HepG2 (cell line): Measurements from ENCODE around the gene BCL2L1. TPM values are rescaled to one million over a fixed set of nuclear protein-coding genes. Genes with fewer than 3 reads are reported as not detected.

ENCODE experiments used
- FOSL2 ChIP-seq: sonication (generic); formaldehyde crosslinking; IDR thresholded peaks from 2 replicates; pipeline ENCODE4 v1.4.0; 2020; ENCODE audit warnings: missing genetic modification reagents
- HNRNPUL1 ChIP-seq: fragments of 200-400 bp; formaldehyde crosslinking; IDR thresholded peaks from 2 replicates; pipeline ENCODE4 v1.6.1; 2017; ENCODE audit warnings: low read depth, mild to moderate bottlenecking, low read length, moderate library complexity
- KLF6 ChIP-seq: IDR thresholded peaks from 2 replicates; pipeline ENCODE4 v1.8.0; 2016; ENCODE audit warnings: missing biosample characterization, missing genetic modification reagents
- ZNF180 ChIP-seq: sonication (generic); formaldehyde crosslinking; IDR thresholded peaks from 2 replicates; pipeline ENCODE4 v1.4.0; 2020; ENCODE audit warnings: low read depth, missing genetic modification reagents, borderline replicate concordance
- ZNF30 ChIP-seq: sonication (generic); formaldehyde crosslinking; IDR thresholded peaks from 2 replicates; pipeline ENCODE4 v1.5.0; 2020; ENCODE audit warnings: mild to moderate bottlenecking, missing genetic modification reagents
- ZNF543 ChIP-seq: sonication (generic); formaldehyde crosslinking; IDR thresholded peaks from 2 replicates; pipeline ENCODE4 v1.4.0; 2020; ENCODE audit warnings: mild to moderate bottlenecking, missing genetic modification reagents
- polyA plus RNA-seq, 8 experiments: library from polyadenylated mRNA; depleted of rRNA in 3 of 8; stranded (reverse) in 7 of 8; unstranded in 1 of 8; fragments of >200 nt; fragmentation: Illumina TruSeq in 4 of 8; extraction: Trizol in 4 of 8; gene quantifications; 2 replicates each; pipeline versions ENCODE4 v1.2.1 to v1.2.3, GENCODE V29; 2011 to 2016; ENCODE audit warnings: low read depth in 4 of 8, missing spikeins in 1 of 8, mixed read lengths in 1 of 8; ENCODE audit not compliant: insufficient read depth in 1 of 8
- total RNA-seq, 5 experiments: library from RNA; depleted of rRNA; stranded (reverse); fragments of >200 nt; fragmentation: Illumina TruSeq; extraction: Trizol; gene quantifications; 2 replicates each; pipeline ENCODE4 v1.2.3, GENCODE V29; 2016; ENCODE audit warnings: low read depth in 1 of 5
- TF ChIP-seq, protein P1 (sequence below): sonication (generic); formaldehyde crosslinking; IDR thresholded peaks from 2 replicates; pipeline ENCODE4 v1.4.0; 2020; ENCODE audit warnings: missing genetic modification reagents
- TF ChIP-seq, protein P2 (sequence below): sonication (generic); formaldehyde crosslinking; IDR thresholded peaks from 2 replicates; pipeline ENCODE4 v1.4.0; 2020; ENCODE audit warnings: mild to moderate bottlenecking, missing genetic modification reagents
- TF ChIP-seq, protein P3 (sequence below): sonication (generic); formaldehyde crosslinking; IDR thresholded peaks from 2 replicates; pipeline ENCODE4 v1.8.1; 2023; ENCODE audit warnings: mild to moderate bottlenecking, inconsistent platforms, moderate library complexity, missing genetic modification reagents, borderline replicate concordance
- TF ChIP-seq, protein P4 (sequence below): sonication (generic); formaldehyde crosslinking; IDR thresholded peaks from 2 replicates; pipeline ENCODE4 v1.4.0; 2020; ENCODE audit warnings: missing genetic modification reagents

Gene BCL2L1
- total and polyA plus RNA-seq, 2 of the 13 experiments (the other 11 are each of a cell fraction or from before 2014, with no cell fraction given): 164 to 258 TPM

DNA sequence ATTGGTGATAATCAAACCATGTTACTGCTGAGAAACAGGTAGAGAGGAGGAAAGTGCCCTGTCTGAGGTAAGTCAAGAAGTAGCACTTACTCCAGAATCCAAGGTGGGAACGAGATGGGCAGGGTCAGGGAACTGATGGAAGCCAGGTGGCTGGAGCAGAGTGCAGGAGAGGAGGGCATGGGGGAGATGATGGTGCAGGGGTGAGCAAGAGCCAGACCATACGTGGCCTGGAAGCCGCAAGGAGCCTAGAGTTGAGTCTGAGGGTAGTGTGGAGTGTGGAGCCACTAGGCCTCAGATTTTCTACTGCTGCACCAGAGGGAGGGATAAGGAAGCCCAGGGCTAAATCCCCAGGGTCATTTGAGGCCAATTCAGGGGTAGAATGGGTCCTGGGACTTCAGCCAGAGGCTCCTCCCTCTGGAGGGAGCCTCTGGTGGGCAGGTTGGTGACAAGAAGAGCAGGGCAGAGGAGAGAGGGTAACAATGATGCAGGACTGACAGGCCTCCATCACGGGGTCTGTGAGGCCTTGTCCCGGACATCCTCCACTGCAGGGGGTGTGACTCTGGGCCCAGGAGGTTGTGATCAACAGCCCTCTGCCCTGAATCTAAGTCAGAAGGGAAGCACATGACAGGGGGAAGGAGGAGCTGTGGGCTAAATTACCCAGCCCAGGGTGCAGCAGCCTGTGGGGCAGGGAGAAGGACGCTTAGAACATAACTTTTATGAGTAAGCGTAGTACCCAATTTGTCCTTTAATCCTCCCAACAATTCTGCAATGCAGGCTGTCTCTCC is 56.2 kb downstream of the BCL2L1 start (continued):
- no peak for TF ChIP-seq HNRNPUL1
- TF ChIP-seq, protein P1, sequence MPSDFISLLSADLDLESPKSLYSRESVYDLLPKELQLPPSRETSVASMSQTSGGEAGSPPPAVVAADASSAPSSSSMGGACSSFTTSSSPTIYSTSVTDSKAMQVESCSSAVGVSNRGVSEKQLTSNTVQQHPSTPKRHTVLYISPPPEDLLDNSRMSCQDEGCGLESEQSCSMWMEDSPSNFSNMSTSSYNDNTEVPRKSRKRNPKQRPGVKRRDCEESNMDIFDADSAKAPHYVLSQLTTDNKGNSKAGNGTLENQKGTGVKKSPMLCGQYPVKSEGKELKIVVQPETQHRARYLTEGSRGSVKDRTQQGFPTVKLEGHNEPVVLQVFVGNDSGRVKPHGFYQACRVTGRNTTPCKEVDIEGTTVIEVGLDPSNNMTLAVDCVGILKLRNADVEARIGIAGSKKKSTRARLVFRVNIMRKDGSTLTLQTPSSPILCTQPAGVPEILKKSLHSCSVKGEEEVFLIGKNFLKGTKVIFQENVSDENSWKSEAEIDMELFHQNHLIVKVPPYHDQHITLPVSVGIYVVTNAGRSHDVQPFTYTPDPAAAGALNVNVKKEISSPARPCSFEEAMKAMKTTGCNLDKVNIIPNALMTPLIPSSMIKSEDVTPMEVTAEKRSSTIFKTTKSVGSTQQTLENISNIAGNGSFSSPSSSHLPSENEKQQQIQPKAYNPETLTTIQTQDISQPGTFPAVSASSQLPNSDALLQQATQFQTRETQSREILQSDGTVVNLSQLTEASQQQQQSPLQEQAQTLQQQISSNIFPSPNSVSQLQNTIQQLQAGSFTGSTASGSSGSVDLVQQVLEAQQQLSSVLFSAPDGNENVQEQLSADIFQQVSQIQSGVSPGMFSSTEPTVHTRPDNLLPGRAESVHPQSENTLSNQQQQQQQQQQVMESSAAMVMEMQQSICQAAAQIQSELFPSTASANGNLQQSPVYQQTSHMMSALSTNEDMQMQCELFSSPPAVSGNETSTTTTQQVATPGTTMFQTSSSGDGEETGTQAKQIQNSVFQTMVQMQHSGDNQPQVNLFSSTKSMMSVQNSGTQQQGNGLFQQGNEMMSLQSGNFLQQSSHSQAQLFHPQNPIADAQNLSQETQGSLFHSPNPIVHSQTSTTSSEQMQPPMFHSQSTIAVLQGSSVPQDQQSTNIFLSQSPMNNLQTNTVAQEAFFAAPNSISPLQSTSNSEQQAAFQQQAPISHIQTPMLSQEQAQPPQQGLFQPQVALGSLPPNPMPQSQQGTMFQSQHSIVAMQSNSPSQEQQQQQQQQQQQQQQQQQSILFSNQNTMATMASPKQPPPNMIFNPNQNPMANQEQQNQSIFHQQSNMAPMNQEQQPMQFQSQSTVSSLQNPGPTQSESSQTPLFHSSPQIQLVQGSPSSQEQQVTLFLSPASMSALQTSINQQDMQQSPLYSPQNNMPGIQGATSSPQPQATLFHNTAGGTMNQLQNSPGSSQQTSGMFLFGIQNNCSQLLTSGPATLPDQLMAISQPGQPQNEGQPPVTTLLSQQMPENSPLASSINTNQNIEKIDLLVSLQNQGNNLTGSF (CRISPR knock-in tag): no peak
- TF ChIP-seq, protein P2, sequence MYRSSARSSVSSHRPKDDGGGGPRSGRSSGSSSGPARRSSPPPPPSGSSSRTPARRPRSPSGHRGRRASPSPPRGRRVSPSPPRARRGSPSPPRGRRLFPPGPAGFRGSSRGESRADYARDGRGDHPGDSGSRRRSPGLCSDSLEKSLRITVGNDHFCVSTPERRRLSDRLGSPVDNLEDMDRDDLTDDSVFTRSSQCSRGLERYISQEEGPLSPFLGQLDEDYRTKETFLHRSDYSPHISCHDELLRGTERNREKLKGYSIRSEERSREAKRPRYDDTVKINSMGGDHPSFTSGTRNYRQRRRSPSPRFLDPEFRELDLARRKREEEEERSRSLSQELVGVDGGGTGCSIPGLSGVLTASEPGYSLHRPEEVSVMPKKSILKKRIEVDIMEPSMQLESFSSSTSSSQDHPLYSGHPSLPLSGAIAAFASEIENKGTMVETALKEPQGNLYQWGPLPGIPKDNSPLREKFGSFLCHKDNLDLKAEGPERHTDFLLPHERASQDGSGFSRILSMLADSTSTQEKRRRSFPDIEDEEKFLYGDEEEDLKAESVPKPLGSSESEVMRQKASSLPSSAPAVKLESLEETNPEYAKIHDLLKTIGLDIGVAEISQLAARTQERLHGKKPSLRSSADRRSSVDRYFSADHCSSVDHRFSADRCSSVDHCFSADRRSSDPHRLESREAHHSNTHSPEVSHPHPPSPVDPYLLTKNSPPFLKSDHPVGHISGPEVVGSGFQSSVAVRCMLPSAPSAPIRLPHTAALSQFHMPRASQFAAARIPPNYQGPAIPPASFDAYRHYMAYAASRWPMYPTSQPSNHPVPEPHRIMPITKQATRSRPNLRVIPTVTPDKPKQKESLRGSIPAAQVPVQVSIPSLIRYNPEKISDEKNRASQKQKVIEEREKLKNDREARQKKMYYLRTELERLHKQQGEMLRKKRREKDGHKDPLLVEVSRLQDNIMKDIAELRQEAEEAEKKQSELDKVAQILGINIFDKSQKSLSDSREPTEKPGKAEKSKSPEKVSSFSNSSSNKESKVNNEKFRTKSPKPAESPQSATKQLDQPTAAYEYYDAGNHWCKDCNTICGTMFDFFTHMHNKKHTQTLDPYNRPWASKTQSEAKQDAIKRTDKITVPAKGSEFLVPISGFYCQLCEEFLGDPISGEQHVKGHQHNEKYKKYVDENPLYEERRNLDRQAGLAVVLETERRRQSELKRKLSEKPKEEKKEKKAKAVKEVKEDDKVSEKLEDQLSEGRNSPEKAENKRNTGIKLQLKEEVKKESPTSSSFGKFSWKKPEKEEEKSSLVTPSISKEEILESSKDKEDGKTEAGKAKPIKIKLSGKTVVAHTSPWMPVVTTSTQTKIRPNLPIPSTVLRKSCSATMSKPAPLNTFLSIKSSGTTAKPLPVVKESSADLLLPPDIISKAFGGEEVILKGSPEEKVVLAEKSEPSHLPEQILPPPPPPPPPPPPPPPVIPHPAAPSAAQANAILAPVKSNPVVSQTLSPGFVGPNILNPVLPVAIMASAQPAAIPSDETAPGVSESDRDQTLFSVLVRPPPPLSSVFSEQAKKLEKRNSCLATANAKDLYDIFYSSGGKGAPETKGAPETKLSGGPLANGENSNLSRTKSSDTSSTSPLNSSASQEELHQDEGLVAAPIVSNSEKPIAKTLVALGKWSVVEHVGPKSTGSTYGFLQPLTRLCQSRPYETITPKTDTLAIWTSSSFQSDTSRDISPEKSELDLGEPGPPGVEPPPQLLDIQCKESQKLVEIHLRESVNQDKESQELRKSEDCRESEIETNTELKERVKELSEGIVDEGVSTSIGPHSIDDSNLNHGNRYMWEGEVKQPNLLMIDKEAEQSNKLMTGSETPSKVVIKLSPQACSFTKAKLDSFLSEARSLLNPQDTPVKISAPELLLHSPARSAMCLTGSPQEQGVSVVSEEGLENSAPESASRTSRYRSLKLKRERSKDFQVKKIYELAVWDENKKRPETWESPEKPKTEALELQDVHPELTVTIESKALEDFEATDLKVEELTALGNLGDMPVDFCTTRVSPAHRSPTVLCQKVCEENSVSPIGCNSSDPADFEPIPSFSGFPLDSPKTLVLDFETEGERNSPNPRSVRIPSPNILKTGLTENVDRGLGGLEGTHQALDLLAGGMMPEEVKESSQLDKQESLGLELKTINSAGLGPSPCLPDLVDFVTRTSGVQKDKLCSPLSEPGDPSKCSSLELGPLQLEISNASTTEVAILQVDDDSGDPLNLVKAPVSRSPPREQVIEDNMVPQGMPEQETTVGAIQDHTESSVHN (CRISPR knock-in tag): no peak
- 0 out of 2 replicates have a peak, but pooled peaks have one; percentile 51 for TF ChIP-seq ZNF543 (CRISPR knock-in tag)
- TF ChIP-seq ZNF30 (CRISPR knock-in tag): no peak
- no peak for TF ChIP-seq KLF6 (CRISPR knock-in tag)
- TF ChIP-seq FOSL2 (CRISPR knock-in tag): no peak
- TF ChIP-seq, protein P3, sequence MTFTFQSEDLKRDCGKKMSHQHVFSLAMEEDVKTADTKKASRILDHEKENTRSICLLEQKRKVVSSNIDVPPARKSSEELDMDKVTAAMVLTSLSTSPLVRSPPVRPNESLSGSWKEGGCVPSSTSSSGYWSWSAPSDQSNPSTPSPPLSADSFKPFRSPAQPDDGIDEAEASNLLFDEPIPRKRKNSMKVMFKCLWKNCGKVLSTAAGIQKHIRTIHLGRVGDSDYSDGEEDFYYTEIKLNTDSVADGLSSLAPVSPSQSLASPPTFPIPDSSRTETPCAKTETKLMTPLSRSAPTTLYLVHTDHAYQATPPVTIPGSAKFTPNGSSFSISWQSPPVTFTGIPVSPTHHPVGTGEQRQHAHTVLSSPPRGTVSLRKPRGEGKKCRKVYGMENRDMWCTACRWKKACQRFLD: 0 out of 2 replicates have a peak, but pooled peaks have one; percentile 46
- TF ChIP-seq, protein P4, sequence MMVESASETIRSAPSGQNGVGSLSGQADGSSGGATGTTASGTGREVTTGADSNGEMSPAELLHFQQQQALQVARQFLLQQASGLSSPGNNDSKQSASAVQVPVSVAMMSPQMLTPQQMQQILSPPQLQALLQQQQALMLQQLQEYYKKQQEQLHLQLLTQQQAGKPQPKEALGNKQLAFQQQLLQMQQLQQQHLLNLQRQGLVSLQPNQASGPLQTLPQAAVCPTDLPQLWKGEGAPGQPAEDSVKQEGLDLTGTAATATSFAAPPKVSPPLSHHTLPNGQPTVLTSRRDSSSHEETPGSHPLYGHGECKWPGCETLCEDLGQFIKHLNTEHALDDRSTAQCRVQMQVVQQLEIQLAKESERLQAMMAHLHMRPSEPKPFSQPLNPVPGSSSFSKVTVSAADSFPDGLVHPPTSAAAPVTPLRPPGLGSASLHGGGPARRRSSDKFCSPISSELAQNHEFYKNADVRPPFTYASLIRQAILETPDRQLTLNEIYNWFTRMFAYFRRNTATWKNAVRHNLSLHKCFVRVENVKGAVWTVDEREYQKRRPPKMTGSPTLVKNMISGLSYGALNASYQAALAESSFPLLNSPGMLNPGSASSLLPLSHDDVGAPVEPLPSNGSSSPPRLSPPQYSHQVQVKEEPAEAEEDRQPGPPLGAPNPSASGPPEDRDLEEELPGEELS (CRISPR knock-in tag): peak; percentile 38; the same call in 1 of the 2 replicates
- TF ChIP-seq ZNF180 (CRISPR knock-in tag): no peak
